ENCODE results near the gene HTR3E. TPM values are rescaled to one million over a fixed set of nuclear protein-coding genes. Genes with fewer than 3 reads are reported as not detected.
"Not testable (repeated sequence)": the region's sequence is repeated elsewhere in the genome, so short reads cannot be mapped to it uniquely, and the experiment has no call there.

HTR3E gene
- total and polyA plus RNA-seq, 2 of the 13 experiments (the other 11 are each of a cell fraction or from before 2014, with no cell fraction given), result not detected

DNA sequence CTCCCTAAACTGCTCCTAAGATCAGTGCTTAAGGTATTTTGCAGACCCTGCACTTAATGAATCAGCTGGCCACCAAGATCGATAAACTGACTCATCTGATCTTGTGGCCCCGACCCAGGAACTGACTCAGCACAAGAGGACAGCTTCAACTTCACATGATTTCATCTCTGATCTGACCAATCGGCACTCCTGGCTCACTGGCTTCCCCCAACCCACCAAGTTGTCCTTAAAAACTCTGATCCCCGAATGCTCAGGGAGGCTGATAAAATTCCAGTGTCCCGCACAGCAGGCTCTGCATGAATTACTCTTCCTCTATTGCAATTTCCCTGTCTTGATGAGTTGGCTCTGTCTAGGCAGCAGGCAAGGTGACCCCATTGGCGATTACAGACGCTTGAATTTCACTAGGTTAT is 13.5 kb downstream of the HTR3E start (continued):
- peak; percentile 48; the same call in 1 of the 2 replicates for TF ChIP-seq GATAD2A (CRISPR knock-in tag; IDR thresholded peaks at IDR 0.05)
- TF ChIP-seq SMAD3 (CRISPR knock-in tag; IDR thresholded peaks at IDR 0.05), result 0 out of 2 replicates have a peak, but pooled peaks have one; percentile 32
- 0 out of 2 replicates have a peak, but pooled peaks have one; percentile 31 for TF ChIP-seq NFE2 (CRISPR knock-in tag; IDR thresholded peaks at IDR 0.05)

DNA sequence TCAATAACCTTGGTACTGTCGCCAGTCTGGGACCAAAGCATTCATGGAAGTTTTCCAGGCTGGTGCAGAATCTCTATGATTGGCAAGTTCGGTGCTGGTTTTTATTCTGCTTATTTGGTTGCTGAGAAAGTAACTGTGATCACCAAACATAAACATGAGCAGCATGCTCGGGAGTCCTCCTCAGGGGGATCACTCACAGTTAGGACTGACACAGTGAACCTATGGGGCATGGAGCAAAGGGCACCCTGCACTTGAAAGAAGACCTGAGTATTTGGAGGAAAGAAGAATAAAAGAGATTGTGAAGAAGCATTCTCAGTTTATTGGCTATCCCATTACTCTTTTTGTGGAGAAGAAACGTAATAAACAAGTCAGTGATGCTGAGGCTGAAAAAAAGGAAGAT is 19.2 kb downstream of the HTR3E start:
- no peak overlapping the region for H3K4me2 ChIP-seq (ENCODE audit: low read depth, low read length)
- no peak overlapping the region for H2AFZ ChIP-seq (ENCODE audit: low read length)
- H3K36me3 ChIP-seq (replicated peaks in 1 of 2; ENCODE audit: control insufficient read depth in 1 of 2, insufficient read depth in 2 of 2, low read length in 2 of 2), result no peaks in the 10 kb centered on the region
- intact Hi-C loops (cut with micrococcal nuclease; ENCODE audit: unreplicated experiment) (no loop called here), in situ Hi-C loops (cut with HindIII; ENCODE audit: extremely low pct_ligation_motif_present, low pct_unique_long_range_greater_than_20kb) (no loop called here)
- TF ChIP-seq ZNF263 (CRISPR knock-in tag; IDR thresholded peaks at IDR 0.05) (peak; percentile 57; the same call in 1 of the 2 replicates), ZNF549 (CRISPR knock-in tag; IDR thresholded peaks at IDR 0.05) (no peak)
- POLR2A ChIA-PET, result interaction anchor here (0.6 kb wide), 1 partner anchor 137 kb away, joined by 4 read pairs; no protein-coding TSS in a partner anchor
- no peaks in the 10 kb centered on the region for H3K4me1 ChIP-seq (ENCODE audit: insufficient read depth, low read length)
- no peak overlapping the region for H3K4me3 ChIP-seq (replicated peaks in 1 of 3; ENCODE audit: insufficient read depth in 1 of 3, low read depth in 2 of 3, low read length in 3 of 3)
- H3K9ac ChIP-seq (ENCODE audit: insufficient read depth, low read depth, low read length), result no peak overlapping the region
- H3K9me3 ChIP-seq (ENCODE audit: low read length), result no peaks in the 10 kb centered on the region
- ATAC-seq (no peak), DNase-seq (ENCODE audit: low spot score) (no peak), FAIRE-seq (no peak)
- H3K27me3 ChIP-seq (ENCODE audit: control insufficient read depth in 1 of 2, insufficient read depth in 2 of 2, low read length in 2 of 2), result no peaks in the 10 kb centered on the region
- H3K79me2 ChIP-seq (ENCODE audit: insufficient read depth, low read length), result no peaks in the 10 kb centered on the region
- H3K27ac ChIP-seq (ENCODE audit: extremely low read length, insufficient read depth, low read length), result no peak overlapping the region
- H4K20me1 ChIP-seq (ENCODE audit: insufficient read depth, low read length), result no peaks in the 10 kb centered on the region
- no TSS peak for BruUV-seq (replicated peaks)
- CTCF ChIA-PET (ENCODE audit: low intra/inter-chr PET ratio, low total read pairs), result no interaction called here
- WGBS (ENCODE audit: low lambda C conversion rate), result 9% methylated on average over 4 of the region's 4 CpGs

DNA sequence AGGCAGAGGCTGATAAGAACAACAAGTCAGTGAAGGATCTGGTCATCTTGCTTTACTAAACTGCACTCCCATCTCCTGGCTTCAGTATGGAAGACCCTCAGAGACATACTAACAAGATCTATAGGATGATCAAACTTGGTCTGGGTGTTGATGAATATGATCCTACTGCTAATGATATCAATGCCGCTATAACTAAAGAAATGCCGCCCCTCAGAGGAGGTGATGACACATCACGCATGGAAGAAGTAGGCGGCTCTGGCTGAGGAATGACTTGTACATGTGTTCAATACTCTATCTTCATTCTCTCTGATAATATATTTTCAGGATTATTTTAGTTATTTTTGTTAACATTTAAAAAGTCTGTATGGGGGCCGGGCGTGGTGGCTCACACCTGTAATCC is 20.8 kb downstream of the HTR3E start:
- no peak overlapping the region for H3K4me3 ChIP-seq (replicated peaks in 1 of 3; ENCODE audit: insufficient read depth in 1 of 3, low read depth in 2 of 3, low read length in 3 of 3)
- POLR2A ChIA-PET, result no interaction called here
- no peak for FAIRE-seq
- in situ Hi-C loops (cut with HindIII; ENCODE audit: extremely low pct_ligation_motif_present, low pct_unique_long_range_greater_than_20kb) (no loop called here), intact Hi-C loops (cut with micrococcal nuclease; ENCODE audit: unreplicated experiment) (no loop called here)
- no peak overlapping the region for H3K27ac ChIP-seq (ENCODE audit: extremely low read length, insufficient read depth, low read length)
- no peak overlapping the region for H3K9ac ChIP-seq (ENCODE audit: insufficient read depth, low read depth, low read length)
- CTCF ChIA-PET (ENCODE audit: low intra/inter-chr PET ratio, low total read pairs), result no interaction called here
- no peak for ATAC-seq
- no peaks in the 10 kb centered on the region for H3K79me2 ChIP-seq (ENCODE audit: insufficient read depth, low read length)
- H3K9me3 ChIP-seq (ENCODE audit: low read length), result no peaks in the 10 kb centered on the region
- TF ChIP-seq, protein P1, sequence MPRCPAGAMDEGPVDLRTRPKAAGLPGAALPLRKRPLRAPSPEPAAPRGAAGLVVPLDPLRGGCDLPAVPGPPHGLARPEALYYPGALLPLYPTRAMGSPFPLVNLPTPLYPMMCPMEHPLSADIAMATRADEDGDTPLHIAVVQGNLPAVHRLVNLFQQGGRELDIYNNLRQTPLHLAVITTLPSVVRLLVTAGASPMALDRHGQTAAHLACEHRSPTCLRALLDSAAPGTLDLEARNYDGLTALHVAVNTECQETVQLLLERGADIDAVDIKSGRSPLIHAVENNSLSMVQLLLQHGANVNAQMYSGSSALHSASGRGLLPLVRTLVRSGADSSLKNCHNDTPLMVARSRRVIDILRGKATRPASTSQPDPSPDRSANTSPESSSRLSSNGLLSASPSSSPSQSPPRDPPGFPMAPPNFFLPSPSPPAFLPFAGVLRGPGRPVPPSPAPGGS (CRISPR knock-in tag; IDR thresholded peaks at IDR 0.05), result no peak
- TF ChIP-seq, protein P2, sequence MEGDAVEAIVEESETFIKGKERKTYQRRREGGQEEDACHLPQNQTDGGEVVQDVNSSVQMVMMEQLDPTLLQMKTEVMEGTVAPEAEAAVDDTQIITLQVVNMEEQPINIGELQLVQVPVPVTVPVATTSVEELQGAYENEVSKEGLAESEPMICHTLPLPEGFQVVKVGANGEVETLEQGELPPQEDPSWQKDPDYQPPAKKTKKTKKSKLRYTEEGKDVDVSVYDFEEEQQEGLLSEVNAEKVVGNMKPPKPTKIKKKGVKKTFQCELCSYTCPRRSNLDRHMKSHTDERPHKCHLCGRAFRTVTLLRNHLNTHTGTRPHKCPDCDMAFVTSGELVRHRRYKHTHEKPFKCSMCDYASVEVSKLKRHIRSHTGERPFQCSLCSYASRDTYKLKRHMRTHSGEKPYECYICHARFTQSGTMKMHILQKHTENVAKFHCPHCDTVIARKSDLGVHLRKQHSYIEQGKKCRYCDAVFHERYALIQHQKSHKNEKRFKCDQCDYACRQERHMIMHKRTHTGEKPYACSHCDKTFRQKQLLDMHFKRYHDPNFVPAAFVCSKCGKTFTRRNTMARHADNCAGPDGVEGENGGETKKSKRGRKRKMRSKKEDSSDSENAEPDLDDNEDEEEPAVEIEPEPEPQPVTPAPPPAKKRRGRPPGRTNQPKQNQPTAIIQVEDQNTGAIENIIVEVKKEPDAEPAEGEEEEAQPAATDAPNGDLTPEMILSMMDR (CRISPR knock-in tag; IDR thresholded peaks at IDR 0.05), result 0 out of 2 replicates have a peak, but pooled peaks have one; percentile 12
- BruUV-seq (replicated peaks), result no TSS peak
- no peak overlapping the region for H3K4me2 ChIP-seq (ENCODE audit: low read depth, low read length)
- no peaks in the 10 kb centered on the region for H3K36me3 ChIP-seq (replicated peaks in 1 of 2; ENCODE audit: control insufficient read depth in 1 of 2, insufficient read depth in 2 of 2, low read length in 2 of 2)
- DNase-seq (ENCODE audit: low spot score), result no peak
- WGBS (ENCODE audit: low lambda C conversion rate), result 44% methylated on average over 6 of the region's 6 CpGs
- no peak overlapping the region for H2AFZ ChIP-seq (ENCODE audit: low read length)
- no peaks in the 10 kb centered on the region for H3K27me3 ChIP-seq (ENCODE audit: control insufficient read depth in 1 of 2, insufficient read depth in 2 of 2, low read length in 2 of 2)
- H3K4me1 ChIP-seq (ENCODE audit: insufficient read depth, low read length), result no peaks in the 10 kb centered on the region
- H4K20me1 ChIP-seq (ENCODE audit: insufficient read depth, low read length), result no peaks in the 10 kb centered on the region

DNA sequence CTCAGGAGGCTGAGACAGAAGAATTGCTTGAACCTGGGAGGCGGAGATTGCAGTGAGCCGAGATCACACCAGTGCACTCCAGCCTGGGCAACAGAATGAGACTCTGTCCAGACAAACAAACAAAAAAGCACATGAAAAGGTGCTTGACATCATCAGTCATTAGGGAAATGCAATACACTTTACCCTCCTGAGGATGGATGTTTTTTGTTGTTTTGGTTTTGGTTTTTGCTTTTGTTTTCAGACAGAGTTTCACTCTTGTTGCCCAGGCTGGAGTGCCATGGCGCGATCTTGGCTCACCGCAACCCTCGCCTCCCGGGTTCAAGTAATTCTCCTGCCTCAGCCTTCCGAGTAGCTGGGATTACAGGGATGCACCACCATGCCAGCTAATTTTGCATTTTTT is 24.2 kb downstream of the HTR3E start:
- in situ Hi-C loops (cut with HindIII; ENCODE audit: extremely low pct_ligation_motif_present, low pct_unique_long_range_greater_than_20kb); DNase-seq (ENCODE audit: low spot score); H3K4me2 ChIP-seq (ENCODE audit: low read depth, low read length); BruUV-seq (replicated peaks); H3K4me1 ChIP-seq (ENCODE audit: insufficient read depth, low read length); CTCF ChIA-PET (ENCODE audit: low intra/inter-chr PET ratio, low total read pairs); ATAC-seq; H2AFZ ChIP-seq (ENCODE audit: low read length); FAIRE-seq; H3K4me3 ChIP-seq (replicated peaks in 1 of 3; ENCODE audit: insufficient read depth in 1 of 3, low read depth in 2 of 3, low read length in 3 of 3); H3K9ac ChIP-seq (ENCODE audit: insufficient read depth, low read depth, low read length); H3K9me3 ChIP-seq (ENCODE audit: low read length); H3K27me3 ChIP-seq (ENCODE audit: control insufficient read depth in 1 of 2, insufficient read depth in 2 of 2, low read length in 2 of 2); H4K20me1 ChIP-seq (ENCODE audit: insufficient read depth, low read length); H3K79me2 ChIP-seq (ENCODE audit: insufficient read depth, low read length); POLR2A ChIA-PET; intact Hi-C loops (cut with micrococcal nuclease; ENCODE audit: unreplicated experiment); H3K27ac ChIP-seq (ENCODE audit: extremely low read length, insufficient read depth, low read length); H3K36me3 ChIP-seq (replicated peaks in 1 of 2; ENCODE audit: control insufficient read depth in 1 of 2, insufficient read depth in 2 of 2, low read length in 2 of 2): not testable (repeated sequence)
- WGBS (ENCODE audit: low lambda C conversion rate), result 75% methylated on average over 8 of the region's 8 CpGs

Data from HepG2 (cell line).